ENCODE data around the gene CLTC. TPM values are rescaled to one million over a fixed set of nuclear protein-coding genes. Genes with fewer than 3 reads are reported as not detected.

CLTC gene
- total and polyA plus RNA-seq, 10 of the 15 experiments (the other 5 are each of a cell fraction or from before 2014, with no cell fraction given): 77.5 to 188 (median 129) TPM

DNA sequence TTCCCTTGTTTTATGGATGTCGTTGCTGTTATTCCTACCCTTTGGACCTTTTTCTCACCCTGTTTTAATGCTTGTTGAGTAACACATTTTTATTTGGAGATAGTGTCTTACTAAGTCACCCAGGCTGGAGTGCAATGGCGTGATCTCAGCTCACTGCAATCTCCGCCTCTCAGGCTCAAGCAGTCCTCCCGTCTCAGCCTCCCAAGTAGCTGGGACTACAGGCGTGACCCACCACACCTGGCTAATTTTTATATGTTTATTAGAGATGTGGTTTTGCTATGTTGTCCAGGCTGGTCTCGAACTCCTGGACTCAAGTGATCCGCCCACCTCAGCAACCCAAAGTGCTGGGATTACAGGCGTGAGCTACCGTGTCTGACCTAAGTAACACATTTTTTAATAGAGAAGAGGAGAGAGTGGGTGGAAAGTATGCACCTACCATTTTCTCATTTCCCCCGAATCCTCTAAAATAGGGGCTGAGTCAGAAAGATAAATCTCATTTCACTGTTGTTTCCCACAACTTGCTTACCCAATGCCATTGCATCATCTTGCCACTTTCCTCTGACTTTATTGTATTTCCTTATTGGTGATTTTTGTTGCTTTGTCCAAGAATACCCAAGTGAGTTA, 47.3 kb upstream of the CLTC start (continued):
- TF ChIP-seq, protein P1, sequence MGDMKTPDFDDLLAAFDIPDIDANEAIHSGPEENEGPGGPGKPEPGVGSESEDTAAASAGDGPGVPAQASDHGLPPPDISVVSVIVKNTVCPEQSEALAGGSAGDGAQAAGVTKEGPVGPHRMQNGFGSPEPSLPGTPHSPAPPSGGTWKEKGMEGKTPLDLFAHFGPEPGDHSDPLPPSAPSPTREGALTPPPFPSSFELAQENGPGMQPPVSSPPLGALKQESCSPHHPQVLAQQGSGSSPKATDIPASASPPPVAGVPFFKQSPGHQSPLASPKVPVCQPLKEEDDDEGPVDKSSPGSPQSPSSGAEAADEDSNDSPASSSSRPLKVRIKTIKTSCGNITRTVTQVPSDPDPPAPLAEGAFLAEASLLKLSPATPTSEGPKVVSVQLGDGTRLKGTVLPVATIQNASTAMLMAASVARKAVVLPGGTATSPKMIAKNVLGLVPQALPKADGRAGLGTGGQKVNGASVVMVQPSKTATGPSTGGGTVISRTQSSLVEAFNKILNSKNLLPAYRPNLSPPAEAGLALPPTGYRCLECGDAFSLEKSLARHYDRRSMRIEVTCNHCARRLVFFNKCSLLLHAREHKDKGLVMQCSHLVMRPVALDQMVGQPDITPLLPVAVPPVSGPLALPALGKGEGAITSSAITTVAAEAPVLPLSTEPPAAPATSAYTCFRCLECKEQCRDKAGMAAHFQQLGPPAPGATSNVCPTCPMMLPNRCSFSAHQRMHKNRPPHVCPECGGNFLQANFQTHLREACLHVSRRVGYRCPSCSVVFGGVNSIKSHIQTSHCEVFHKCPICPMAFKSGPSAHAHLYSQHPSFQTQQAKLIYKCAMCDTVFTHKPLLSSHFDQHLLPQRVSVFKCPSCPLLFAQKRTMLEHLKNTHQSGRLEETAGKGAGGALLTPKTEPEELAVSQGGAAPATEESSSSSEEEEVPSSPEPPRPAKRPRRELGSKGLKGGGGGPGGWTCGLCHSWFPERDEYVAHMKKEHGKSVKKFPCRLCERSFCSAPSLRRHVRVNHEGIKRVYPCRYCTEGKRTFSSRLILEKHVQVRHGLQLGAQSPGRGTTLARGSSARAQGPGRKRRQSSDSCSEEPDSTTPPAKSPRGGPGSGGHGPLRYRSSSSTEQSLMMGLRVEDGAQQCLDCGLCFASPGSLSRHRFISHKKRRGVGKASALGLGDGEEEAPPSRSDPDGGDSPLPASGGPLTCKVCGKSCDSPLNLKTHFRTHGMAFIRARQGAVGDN (IDR thresholded peaks at IDR 0.05): no peak
- TF ChIP-seq PAX5 (IDR thresholded peaks at IDR 0.05; ENCODE audit: borderline replicate concordance, low read depth, low read length): no peak
- TF ChIP-seq RAD51 (IDR thresholded peaks at IDR 0.05): no peak
- TF ChIP-seq, protein P2, sequence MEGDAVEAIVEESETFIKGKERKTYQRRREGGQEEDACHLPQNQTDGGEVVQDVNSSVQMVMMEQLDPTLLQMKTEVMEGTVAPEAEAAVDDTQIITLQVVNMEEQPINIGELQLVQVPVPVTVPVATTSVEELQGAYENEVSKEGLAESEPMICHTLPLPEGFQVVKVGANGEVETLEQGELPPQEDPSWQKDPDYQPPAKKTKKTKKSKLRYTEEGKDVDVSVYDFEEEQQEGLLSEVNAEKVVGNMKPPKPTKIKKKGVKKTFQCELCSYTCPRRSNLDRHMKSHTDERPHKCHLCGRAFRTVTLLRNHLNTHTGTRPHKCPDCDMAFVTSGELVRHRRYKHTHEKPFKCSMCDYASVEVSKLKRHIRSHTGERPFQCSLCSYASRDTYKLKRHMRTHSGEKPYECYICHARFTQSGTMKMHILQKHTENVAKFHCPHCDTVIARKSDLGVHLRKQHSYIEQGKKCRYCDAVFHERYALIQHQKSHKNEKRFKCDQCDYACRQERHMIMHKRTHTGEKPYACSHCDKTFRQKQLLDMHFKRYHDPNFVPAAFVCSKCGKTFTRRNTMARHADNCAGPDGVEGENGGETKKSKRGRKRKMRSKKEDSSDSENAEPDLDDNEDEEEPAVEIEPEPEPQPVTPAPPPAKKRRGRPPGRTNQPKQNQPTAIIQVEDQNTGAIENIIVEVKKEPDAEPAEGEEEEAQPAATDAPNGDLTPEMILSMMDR (IDR thresholded peaks at IDR 0.05 in 2 of 3, conservative IDR thresholded peaks at IDR 0.05 in 1 of 3; ENCODE audit: control insufficient read depth in 2 of 3, extremely low read depth in 1 of 3, insufficient read depth in 1 of 3, low read depth in 3 of 3, low read length in 3 of 3): no peak
- TF ChIP-seq FOXK2 (IDR thresholded peaks at IDR 0.05): no peak
- no peak for TF ChIP-seq RCOR1 (conservative IDR thresholded peaks at IDR 0.05; ENCODE audit: low read depth, low read length)
- TF ChIP-seq EGR1 (IDR thresholded peaks at IDR 0.05; ENCODE audit: borderline replicate concordance in 1 of 2, low read depth in 2 of 2, low read length in 2 of 2): no peak
- TF ChIP-seq ZNF24 (IDR thresholded peaks at IDR 0.05): no peak
- TF ChIP-seq NFXL1 (IDR thresholded peaks at IDR 0.05; ENCODE audit: borderline replicate concordance): no peak
- no peak for TF ChIP-seq TCF3 (IDR thresholded peaks at IDR 0.05; ENCODE audit: borderline replicate concordance, insufficient read depth, low read depth, low read length)
- TF ChIP-seq JUND (IDR thresholded peaks at IDR 0.05; ENCODE audit: low read depth, low read length): no peak
- TF ChIP-seq PML (IDR thresholded peaks at IDR 0.05; ENCODE audit: low read length): no peak; the same call in 1 of the 2 replicates
- TF ChIP-seq RBBP5 (conservative IDR thresholded peaks at IDR 0.05): no peak
- TF ChIP-seq STAT3 (IDR thresholded peaks at IDR 0.05; ENCODE audit: low read depth, low read length): no peak
- TF ChIP-seq, protein P3, sequence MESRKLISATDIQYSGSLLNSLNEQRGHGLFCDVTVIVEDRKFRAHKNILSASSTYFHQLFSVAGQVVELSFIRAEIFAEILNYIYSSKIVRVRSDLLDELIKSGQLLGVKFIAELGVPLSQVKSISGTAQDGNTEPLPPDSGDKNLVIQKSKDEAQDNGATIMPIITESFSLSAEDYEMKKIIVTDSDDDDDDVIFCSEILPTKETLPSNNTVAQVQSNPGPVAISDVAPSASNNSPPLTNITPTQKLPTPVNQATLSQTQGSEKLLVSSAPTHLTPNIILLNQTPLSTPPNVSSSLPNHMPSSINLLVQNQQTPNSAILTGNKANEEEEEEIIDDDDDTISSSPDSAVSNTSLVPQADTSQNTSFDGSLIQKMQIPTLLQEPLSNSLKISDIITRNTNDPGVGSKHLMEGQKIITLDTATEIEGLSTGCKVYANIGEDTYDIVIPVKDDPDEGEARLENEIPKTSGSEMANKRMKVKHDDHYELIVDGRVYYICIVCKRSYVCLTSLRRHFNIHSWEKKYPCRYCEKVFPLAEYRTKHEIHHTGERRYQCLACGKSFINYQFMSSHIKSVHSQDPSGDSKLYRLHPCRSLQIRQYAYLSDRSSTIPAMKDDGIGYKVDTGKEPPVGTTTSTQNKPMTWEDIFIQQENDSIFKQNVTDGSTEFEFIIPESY (IDR thresholded peaks at IDR 0.05): no peak
- no peak for TF ChIP-seq CHD4 (IDR thresholded peaks at IDR 0.05)
- no peak for TF ChIP-seq ZNF622 (IDR thresholded peaks at IDR 0.05)
- no peak for TF ChIP-seq ASH2L (IDR thresholded peaks at IDR 0.05; ENCODE audit: borderline replicate concordance, low read depth)
- TF ChIP-seq TAF1 (IDR thresholded peaks at IDR 0.05; ENCODE audit: borderline replicate concordance, low read depth, low read length): no peak
- TF ChIP-seq, protein P4, sequence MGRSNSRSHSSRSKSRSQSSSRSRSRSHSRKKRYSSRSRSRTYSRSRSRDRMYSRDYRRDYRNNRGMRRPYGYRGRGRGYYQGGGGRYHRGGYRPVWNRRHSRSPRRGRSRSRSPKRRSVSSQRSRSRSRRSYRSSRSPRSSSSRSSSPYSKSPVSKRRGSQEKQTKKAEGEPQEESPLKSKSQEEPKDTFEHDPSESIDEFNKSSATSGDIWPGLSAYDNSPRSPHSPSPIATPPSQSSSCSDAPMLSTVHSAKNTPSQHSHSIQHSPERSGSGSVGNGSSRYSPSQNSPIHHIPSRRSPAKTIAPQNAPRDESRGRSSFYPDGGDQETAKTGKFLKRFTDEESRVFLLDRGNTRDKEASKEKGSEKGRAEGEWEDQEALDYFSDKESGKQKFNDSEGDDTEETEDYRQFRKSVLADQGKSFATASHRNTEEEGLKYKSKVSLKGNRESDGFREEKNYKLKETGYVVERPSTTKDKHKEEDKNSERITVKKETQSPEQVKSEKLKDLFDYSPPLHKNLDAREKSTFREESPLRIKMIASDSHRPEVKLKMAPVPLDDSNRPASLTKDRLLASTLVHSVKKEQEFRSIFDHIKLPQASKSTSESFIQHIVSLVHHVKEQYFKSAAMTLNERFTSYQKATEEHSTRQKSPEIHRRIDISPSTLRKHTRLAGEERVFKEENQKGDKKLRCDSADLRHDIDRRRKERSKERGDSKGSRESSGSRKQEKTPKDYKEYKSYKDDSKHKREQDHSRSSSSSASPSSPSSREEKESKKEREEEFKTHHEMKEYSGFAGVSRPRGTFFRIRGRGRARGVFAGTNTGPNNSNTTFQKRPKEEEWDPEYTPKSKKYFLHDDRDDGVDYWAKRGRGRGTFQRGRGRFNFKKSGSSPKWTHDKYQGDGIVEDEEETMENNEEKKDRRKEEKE (IDR thresholded peaks at IDR 0.05): no peak
- peak; percentile 66; the same call in 1 of the 2 replicates for TF ChIP-seq CREM (IDR thresholded peaks at IDR 0.05; ENCODE audit: low read depth)
